Measurements from ENCODE around the gene B4GALNT3.

Gene B4GALNT3

DNA sequence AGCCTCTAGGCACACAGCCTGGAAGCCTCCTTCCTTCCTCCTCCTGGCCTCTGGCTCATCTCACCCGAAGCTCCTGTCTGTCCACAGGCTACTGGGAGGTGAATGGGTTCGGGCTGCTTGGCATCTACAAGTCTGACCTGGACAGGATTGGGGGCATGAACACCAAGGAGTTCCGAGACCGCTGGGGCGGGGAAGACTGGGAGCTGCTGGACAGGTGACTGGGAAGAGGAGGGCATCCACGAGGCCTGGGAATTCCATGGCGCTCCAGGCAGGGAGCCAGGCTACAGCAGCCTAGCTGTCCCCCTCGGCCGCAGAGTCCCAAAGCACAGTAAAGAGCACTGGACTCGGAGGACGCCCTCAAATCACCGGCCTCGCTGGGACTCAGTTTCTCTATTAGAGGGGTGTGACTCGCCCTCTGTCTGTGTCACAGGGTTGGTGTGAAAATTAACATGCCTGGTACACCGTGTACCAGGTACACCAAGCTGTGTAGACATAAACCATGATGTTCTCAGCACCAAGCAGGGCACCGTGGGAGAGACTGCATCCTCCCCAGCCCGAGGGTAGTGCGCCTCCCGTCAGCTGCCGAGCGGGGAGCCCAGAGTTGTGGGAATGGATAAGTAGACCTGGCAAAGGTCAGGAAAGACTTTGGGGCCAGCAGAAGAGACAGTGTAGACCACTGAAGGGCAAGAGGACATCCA lies 99.6 kb downstream of the B4GALNT3 start:
- DNase-seq (ENCODE audit: low read depth in 2 of 2) = no peak

GRCh38 chr12:559906-560455 lies 100.2 kb downstream of the B4GALNT3 start:
- DNase-seq (ENCODE audit: low read depth in 2 of 2) = no peak

DNA sequence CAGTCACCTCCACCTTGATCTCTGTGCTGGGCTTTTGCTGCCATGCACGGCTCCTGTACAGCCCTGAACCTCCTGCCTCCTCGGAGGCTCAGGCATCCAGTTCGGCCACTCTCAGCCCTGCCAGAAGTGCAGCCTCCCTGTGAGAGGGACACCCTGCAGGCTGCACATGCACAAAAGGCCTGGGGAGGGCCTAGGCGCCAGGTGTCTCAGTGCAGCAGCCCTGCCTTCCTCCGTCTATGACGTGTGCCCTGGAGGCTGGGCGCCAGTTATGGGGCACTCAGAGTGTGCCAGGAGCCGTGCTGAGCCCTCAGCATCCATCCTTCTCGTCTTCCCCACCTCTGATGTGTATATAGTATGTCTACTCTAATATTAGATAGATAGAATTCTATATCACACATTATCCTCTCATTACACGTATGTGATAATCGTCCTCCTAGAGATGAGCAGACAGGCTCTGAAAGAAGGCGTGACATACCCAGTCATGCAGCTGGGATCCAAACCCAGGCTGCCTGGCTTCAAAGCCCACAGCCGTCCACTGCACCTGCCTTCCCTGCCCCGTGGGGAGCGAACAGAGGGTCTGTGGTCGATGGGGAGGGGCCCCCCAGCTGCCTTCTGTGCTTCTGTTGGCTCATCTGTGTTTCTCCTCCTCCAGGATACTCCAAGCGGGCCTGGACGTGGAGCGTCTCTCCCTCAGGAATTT lies 101.1 kb downstream of the B4GALNT3 start:
- no peak for DNase-seq (ENCODE audit: low read depth in 2 of 2)

GRCh38 chr12:561391-561705 lies 101.6 kb downstream of the B4GALNT3 start:
- no peak for DNase-seq (ENCODE audit: low read depth in 2 of 2)

DNA sequence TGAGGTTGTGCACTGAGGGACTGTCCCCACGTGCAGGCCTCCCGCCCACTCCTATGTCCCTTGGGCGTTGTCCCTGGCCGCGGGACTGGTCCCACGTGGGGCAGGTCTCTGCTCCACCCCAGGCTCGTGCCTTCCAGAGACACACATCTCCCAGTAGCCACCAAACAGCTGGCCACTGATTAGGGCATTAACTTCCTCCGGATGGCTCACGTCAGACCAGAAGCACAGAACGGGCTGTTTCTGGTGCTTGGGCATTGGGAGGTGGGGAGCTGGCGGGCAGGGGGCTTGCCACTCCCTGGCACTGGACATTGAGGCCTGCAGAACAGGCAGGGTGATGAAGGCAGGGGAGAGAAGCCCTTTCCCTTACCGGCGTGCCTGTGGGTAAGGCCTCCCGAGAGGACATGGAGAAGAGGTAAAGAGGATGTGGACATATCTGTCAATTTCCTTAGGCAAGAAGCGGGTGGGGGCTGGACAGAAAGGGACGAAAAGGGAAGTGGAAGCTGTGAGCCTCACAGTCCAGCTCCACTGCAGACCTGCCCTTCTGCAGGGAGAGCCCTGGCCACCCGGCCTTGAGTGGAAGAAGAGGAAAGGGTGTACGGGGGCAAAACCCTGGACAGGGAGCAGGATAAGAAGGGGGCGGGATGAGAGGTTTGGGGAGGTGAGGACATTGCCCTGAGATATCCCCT lies 102.3 kb downstream of the B4GALNT3 start:
- no peak for DNase-seq (ENCODE audit: low read depth in 2 of 2)

GRCh38 chr12:562634-563033 lies 102.9 kb downstream of the B4GALNT3 start:
- DNase-seq (ENCODE audit: low read depth in 2 of 2) = no peak

DNA sequence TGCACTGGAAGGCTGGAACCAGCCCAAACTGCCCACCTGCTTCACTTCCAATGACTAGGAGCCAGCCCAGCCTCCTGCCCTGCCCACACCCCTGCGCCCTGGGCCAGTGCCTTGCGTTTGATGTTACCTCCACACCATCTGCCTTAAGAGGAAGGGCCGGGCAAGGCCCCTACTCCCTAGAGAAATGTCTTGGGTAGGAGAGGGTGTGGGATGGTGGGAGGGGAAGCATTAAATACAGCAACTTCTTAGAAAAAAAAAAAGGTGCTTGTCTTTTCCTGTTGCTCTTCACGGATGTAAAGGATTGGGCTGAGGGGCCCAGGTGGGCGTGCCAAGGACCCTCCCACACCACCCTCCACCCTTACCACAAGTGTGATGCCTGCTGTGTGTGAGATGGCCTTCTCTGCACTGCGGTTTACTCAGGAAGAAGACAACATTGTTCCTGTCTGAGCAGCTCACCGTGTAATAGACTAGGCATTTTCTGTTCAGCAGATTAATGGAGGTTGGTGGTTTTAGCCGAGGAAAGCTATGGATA lies 103.6 kb downstream of the B4GALNT3 start:
- no peak for DNase-seq (ENCODE audit: low read depth in 2 of 2)

DNA sequence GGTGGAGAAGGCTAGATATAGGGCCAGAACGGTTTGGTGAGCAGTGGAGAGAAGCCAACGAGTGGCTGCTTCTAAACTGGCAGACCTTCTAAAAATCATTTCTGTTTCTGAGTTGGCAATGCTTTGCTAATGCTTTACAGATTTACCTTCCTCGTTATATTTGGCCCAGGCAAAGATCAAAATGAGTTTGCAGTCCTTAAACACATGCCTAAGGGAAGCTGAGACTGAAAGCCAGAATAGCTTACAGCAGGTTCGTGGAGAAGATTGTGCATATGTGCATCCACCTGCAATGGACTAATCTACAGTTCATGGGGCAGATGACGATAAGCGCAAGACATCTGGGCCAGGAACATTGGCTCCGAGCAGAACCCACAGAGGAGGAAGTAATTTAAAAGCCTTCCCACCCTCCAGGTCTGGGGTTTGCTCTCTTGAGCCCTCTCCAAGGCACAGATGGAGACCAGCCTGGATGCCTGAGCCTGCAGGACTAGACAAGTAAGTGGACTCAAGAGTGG lies 104.1 kb downstream of the B4GALNT3 start:
- DNase-seq (ENCODE audit: low read depth in 2 of 2) = no peak

- DNase-seq (ENCODE audit: low read depth in 2 of 2) = no peak
Measured at GRCh38 chr12:565161-565560, 105.4 kb downstream of the B4GALNT3 start.

- no peak for DNase-seq (ENCODE audit: low read depth in 2 of 2)
Measured at GRCh38 chr12:565589-566105, 105.9 kb downstream of the B4GALNT3 start.

DNA sequence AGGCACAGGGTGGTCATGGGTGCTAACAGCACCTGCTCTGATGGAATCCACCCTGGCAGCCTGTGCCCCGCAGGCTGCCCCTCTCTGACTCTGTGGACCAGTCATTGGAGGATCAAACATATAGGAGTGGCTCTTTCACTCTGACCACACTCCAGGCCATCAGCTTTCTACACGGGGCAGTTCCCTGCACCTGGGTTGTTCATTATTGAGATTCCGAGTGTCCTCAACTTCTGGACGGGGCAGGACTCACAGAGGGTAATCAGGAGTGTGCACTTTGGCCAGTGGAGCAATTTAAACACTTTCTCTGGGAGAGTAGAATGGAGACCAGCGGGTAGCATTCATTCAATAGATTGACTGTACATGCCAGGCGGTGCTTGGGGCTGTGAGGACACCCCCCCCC lies 108.7 kb downstream of the B4GALNT3 start:
- DNase-seq (ENCODE audit: low read depth in 2 of 2) = no peak

DNA sequence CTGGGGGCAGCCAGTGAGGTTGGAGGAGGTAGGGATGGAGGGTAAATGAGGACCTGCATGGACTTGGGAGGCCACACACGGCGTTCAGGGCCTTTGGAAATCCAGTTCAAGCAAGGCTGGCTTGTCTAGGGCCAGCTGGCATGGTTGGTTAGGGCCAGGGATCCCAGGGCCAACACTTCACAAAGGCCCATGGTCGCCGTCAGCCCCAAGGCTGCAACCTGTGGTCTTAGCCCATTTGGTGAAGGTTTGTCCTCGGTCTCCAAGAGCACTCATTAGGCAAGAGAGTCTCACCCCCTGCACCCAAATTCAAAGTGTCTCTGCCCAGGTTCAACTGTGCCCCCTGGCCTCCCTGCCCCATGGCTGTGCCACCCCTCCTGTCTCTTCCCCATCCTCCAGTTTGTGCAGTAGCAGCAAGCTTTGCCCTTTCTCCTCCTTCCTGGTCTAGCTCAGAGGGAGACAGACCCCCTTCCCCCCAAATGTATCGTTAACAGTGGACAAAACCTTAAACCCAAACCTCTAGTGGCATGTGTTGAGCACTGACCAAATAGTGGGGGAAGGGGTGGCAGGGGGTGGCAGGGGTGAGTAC lies 109.4 kb downstream of the B4GALNT3 start:
- DNase-seq (ENCODE audit: low read depth in 2 of 2) = no peak

- peak; percentile 70 to 79 for DNase-seq (ENCODE audit: low read depth in 2 of 2)
Measured at GRCh38 chr12:569803-570434, 110.2 kb downstream of the B4GALNT3 start.

- no peak for DNase-seq (ENCODE audit: low read depth in 2 of 2)
Measured at GRCh38 chr12:570435-570920, 110.7 kb downstream of the B4GALNT3 start.

GRCh38 chr12:570921-571794 lies 111.4 kb downstream of the B4GALNT3 start:
- no peak for DNase-seq (ENCODE audit: low read depth in 2 of 2)

GRCh38 chr12:571795-572531 lies 112.2 kb downstream of the B4GALNT3 start:
- DNase-seq (ENCODE audit: low read depth in 2 of 2) = no peak

- DNase-seq (ENCODE audit: low read depth in 2 of 2) = no peak
Measured at GRCh38 chr12:572532-572899, 112.8 kb downstream of the B4GALNT3 start.

DNA sequence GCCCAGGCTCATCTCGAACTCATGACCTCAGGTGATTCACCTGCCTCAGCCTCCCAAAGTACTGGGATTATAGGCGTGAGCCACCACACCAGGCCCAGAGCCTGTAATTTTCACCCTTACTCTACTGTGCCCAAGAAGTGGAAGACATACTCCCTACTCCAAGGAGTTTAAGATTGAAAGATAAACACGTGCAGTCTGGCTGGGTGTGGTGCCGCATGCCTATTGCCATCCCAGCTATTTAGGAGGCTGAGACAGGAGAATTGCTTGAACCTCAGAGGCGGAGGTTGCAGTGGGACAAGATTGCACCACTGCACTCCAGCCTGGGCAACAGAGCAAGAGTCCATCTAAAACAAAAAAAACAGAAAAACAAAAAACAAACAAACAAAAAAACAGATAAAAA lies 113.5 kb downstream of the B4GALNT3 start:
- DNase-seq (ENCODE audit: low read depth in 2 of 2) = no peak

DNA sequence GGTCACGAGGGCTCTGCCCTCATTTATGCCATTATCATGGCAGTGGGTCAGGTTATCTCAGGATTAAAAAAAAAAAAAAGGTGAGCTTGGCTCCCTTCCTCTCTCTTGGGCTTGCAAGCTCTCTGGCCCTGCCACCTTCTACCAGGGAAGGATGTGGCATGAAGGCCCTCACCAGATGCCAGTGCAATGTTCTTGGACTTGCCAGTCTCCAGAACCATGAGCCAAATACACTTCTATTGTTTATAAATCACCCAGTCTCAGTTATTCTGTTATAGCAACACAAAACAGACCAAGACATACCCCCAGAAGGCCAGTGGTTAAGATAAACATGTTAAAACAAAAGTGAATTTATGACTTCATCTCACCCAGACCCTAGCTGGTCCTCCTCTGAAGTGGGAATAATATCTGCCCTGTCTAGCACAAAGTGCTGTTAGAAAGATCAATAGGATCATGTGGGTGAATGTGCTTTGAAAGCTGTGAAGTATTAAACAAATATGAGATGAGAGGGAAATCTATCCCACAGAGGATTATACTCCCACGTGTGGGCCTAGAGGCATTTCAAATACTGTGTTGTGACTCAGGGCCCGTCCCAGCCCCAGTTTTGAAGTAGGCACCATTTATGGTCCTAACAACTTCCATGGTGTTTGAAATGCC lies 114.9 kb downstream of the B4GALNT3 start:
- DNase-seq (ENCODE audit: low read depth in 2 of 2) = no peak

All from stimulated activated CD4-positive, alpha-beta T cell treated with anti-CD3 and anti-CD28 coated beads, Interleukin-1b, Interleukin-23, amount 100 ng/mL, for 1 hour (primary cell).